ENCODE results near the gene SLC25A14. TPM values are rescaled to one million over a fixed set of nuclear protein-coding genes. Genes with fewer than 3 reads are reported as not detected.
A peak's percentile ranks its signal among the peaks of the same experiment; 100 is the strongest.
"Not testable (repeated sequence)": the region's sequence is repeated elsewhere in the genome, so short reads cannot be mapped to it uniquely, and the experiment has no call there.

Gene SLC25A14
- total RNA-seq, 1 donor from 2014 or later, result 17.4 TPM

DNA sequence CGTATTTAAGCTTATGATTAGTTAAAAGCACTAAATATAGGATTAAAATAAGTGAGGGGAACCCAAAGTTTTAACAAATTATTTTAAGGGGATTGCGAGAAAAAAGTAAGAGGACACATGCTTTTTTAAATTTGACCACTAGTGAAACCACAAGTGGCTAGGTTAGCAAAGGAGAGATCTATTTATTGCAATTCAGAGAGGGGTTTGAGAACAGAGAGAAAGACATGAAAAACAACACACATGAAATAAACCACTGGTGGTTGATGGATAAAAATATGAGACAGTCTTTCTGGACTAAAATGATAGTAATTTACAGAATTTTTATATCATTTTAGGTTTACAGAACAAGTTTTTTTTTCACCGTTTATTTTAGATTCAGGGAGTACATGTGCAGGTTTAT lies 11.8 kb downstream of the SLC25A14 start:
- peak; percentile 90 for FAIRE-seq
- H3K4me3 Mint-ChIP-seq (ENCODE audit: unreplicated experiment), result no peak overlapping the region

DNA sequence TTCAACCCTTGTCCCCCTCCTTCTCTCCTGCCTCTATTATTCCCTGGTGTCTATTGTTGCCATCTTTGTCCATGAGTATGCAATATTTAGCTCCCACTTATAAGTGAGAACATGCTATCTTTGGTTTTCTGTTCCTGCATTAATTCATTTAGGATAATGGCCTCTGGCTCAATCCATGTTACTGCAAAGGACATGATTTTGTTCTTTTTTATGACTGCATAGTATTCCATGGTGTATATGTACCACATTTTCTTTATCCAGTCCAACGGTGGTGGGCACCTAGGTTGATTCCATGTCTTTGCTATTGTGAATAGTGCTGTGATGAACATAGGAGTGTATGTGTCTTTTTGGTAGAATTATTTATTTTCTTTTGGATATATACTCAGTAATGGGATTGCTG lies 12.3 kb downstream of the SLC25A14 start:
- not testable (repeated sequence) for H3K4me1 Mint-ChIP-seq (ENCODE audit: low read depth, unreplicated experiment); H3K79me2 ChIP-seq (ENCODE audit: insufficient read depth, low read length); H3K4me3 ChIP-seq (ENCODE audit: insufficient read depth, low read depth, low read length); FAIRE-seq; H3K9me3 ChIP-seq (ENCODE audit: insufficient read depth, low read depth, low read length); H3K4me1 ChIP-seq (ENCODE audit: insufficient read depth, low read length); DNase-seq (ENCODE audit: low read depth); H3K36me3 Mint-ChIP-seq (ENCODE audit: low read depth, unreplicated experiment); H3K27ac Mint-ChIP-seq (ENCODE audit: unreplicated experiment); H3K9me3 Mint-ChIP-seq (ENCODE audit: unreplicated experiment); H2AFZ ChIP-seq (ENCODE audit: low read depth, low read length); H3K36me3 ChIP-seq (ENCODE audit: insufficient read depth, low read length); H3K4me3 Mint-ChIP-seq (ENCODE audit: unreplicated experiment); H4K20me1 ChIP-seq (ENCODE audit: insufficient read depth, low read length); H3K27ac ChIP-seq (ENCODE audit: low read depth, low read length); H3K4me2 ChIP-seq (ENCODE audit: low read length); H3K27me3 Mint-ChIP-seq (ENCODE audit: low read depth, unreplicated experiment); H3K9ac ChIP-seq (ENCODE audit: low read length); H3K27me3 ChIP-seq (ENCODE audit: insufficient read depth, low read length)

More for the DNA sequence above, 11.8 kb downstream of the SLC25A14 start:
- Histone ChIP-seq H3K4me2 (ENCODE audit: low read length) (no peak overlapping the region), H3K27me3 (ENCODE audit: insufficient read depth, low read length) (no peaks in the 10 kb centered on the region), H3K36me3 (ENCODE audit: insufficient read depth, low read length) (peaks cover 3% of the 10 kb centered on the region), H3K79me2 (ENCODE audit: insufficient read depth, low read length) (no peaks in the 10 kb centered on the region), H3K4me3 (ENCODE audit: insufficient read depth, low read depth, low read length) (no peak overlapping the region), H3K4me1 (ENCODE audit: insufficient read depth, low read length) (no peaks in the 10 kb centered on the region), H4K20me1 (ENCODE audit: insufficient read depth, low read length) (no peaks in the 10 kb centered on the region), H3K9me3 (ENCODE audit: insufficient read depth, low read depth, low read length) (no peaks in the 10 kb centered on the region), H3K9ac (ENCODE audit: low read length) (no peak overlapping the region), H3K27ac (ENCODE audit: low read depth, low read length) (no peak overlapping the region), H2AFZ (ENCODE audit: low read depth, low read length) (no peak overlapping the region)
- no peak for TF ChIP-seq EZH2 (IDR thresholded peaks at IDR 0.05; ENCODE audit: insufficient read depth, low read length)
- TF ChIP-seq, protein P1, sequence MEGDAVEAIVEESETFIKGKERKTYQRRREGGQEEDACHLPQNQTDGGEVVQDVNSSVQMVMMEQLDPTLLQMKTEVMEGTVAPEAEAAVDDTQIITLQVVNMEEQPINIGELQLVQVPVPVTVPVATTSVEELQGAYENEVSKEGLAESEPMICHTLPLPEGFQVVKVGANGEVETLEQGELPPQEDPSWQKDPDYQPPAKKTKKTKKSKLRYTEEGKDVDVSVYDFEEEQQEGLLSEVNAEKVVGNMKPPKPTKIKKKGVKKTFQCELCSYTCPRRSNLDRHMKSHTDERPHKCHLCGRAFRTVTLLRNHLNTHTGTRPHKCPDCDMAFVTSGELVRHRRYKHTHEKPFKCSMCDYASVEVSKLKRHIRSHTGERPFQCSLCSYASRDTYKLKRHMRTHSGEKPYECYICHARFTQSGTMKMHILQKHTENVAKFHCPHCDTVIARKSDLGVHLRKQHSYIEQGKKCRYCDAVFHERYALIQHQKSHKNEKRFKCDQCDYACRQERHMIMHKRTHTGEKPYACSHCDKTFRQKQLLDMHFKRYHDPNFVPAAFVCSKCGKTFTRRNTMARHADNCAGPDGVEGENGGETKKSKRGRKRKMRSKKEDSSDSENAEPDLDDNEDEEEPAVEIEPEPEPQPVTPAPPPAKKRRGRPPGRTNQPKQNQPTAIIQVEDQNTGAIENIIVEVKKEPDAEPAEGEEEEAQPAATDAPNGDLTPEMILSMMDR (IDR thresholded peaks at IDR 0.05; ENCODE audit: insufficient read depth, low read depth, low read length), result no peak
- H3K27ac Mint-ChIP-seq (ENCODE audit: unreplicated experiment), result no peak overlapping the region
- DNase-seq (ENCODE audit: low read depth), result no peak
- no peaks in the 10 kb centered on the region for H3K9me3 Mint-ChIP-seq (ENCODE audit: unreplicated experiment)
- H3K27me3 Mint-ChIP-seq (ENCODE audit: low read depth, unreplicated experiment), result no peaks in the 10 kb centered on the region
- H3K36me3 Mint-ChIP-seq (ENCODE audit: low read depth, unreplicated experiment), result no peaks in the 10 kb centered on the region
- H3K4me1 Mint-ChIP-seq (ENCODE audit: low read depth, unreplicated experiment), result no peaks in the 10 kb centered on the region

DNA sequence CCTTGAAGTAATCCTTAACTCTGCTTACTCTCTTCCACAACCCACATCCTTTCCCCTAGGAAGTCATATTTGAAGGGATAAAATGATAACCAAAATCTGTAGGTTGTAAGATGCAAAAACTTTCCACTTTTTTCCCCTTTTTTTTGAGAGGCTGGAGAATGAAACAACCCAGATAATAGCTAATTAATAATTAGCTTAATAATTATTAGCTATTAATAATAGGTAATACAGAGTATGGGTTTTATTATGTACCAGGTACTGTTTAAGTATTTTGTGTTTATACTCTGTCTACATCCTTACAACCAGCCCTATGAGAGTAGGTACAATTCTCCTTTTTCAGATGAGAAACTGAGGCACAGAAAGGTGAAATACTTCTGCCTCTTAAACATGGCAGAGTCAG lies 36.4 kb downstream of the SLC25A14 start:
- Histone ChIP-seq H3K4me3 (ENCODE audit: insufficient read depth, low read depth, low read length) (no peak overlapping the region), H2AFZ (ENCODE audit: low read depth, low read length) (no peak overlapping the region), H3K79me2 (ENCODE audit: insufficient read depth, low read length) (no peaks in the 10 kb centered on the region), H3K4me1 (ENCODE audit: insufficient read depth, low read length) (no peaks in the 10 kb centered on the region), H3K9ac (ENCODE audit: low read length) (no peak overlapping the region), H3K27ac (ENCODE audit: low read depth, low read length) (no peak overlapping the region), H3K27me3 (ENCODE audit: insufficient read depth, low read length) (no peaks in the 10 kb centered on the region), H3K4me2 (ENCODE audit: low read length) (no peak overlapping the region), H4K20me1 (ENCODE audit: insufficient read depth, low read length) (no peaks in the 10 kb centered on the region), H3K36me3 (ENCODE audit: insufficient read depth, low read length) (peaks cover 2% of the 10 kb centered on the region), H3K9me3 (ENCODE audit: insufficient read depth, low read depth, low read length) (no peaks in the 10 kb centered on the region)
- Mint-ChIP-seq H3K36me3 (ENCODE audit: low read depth, unreplicated experiment) (no peaks in the 10 kb centered on the region), H3K27me3 (ENCODE audit: low read depth, unreplicated experiment) (no peaks in the 10 kb centered on the region), H3K4me3 (ENCODE audit: unreplicated experiment) (no peak overlapping the region), H3K27ac (ENCODE audit: unreplicated experiment) (no peak overlapping the region), H3K4me1 (ENCODE audit: low read depth, unreplicated experiment) (no peaks in the 10 kb centered on the region), H3K9me3 (ENCODE audit: unreplicated experiment) (no peaks in the 10 kb centered on the region)
- DNase-seq (ENCODE audit: low read depth) (no peak), FAIRE-seq (peak; percentile 68)
- TF ChIP-seq, protein P1 (IDR thresholded peaks at IDR 0.05; ENCODE audit: insufficient read depth, low read depth, low read length), result no peak
- TF ChIP-seq EZH2 (IDR thresholded peaks at IDR 0.05; ENCODE audit: insufficient read depth, low read length), result no peak

Data from astrocyte (in vitro differentiated cells and primary cell).